MG63 (cell line): ENCODE results near the gene CLEC17A. TPM values are rescaled to one million over a fixed set of nuclear protein-coding genes. Genes with fewer than 3 reads are reported as not detected.
"Not testable (repeated sequence)": the region's sequence is repeated elsewhere in the genome, so short reads cannot be mapped to it uniquely, and the experiment has no call there.

ENCODE experiments used
- DNase-seq: peaks from one replicate; pipeline ENCODE4 v3.0.0-alpha.2; 2020
- H3K27me3 ChIP-seq: fragments of 250-450 bp; sonication (Bioruptor Pico); 2 replicates; pipeline ENCODE4 v1.5.1; 2020; ENCODE audit warnings: mild to moderate bottlenecking, moderate library complexity
- H3K36me3 ChIP-seq: fragments of 250-450 bp; sonication (Bioruptor Pico); 2 replicates; pipeline ENCODE4 v1.5.1; 2020; ENCODE audit warnings: mild to moderate bottlenecking, moderate library complexity
- H3K4me3 ChIP-seq: fragments of 250-450 bp; sonication (Bioruptor Pico); 2 replicates; pipeline ENCODE4 v1.5.1; 2020; ENCODE audit warnings: mild to moderate bottlenecking, moderate library complexity
- H3K9me3 ChIP-seq: fragments of 250-450 bp; sonication (Bioruptor Pico); 2 replicates; pipeline ENCODE4 v1.5.1; 2020; ENCODE audit warnings: mild to moderate bottlenecking, moderate library complexity
- total RNA-seq: library from RNA; depleted of rRNA; stranded (reverse); fragments of >200 nt; shearing (Covaris generic); gene quantifications from 2 replicates; pipeline ENCODE4 v1.2.3, GENCODE V29; 2014; ENCODE audit warnings: low replicate concordance

The CLEC17A gene
- total RNA-seq, 1 experiment from 2014 or later, result not detected

DNA sequence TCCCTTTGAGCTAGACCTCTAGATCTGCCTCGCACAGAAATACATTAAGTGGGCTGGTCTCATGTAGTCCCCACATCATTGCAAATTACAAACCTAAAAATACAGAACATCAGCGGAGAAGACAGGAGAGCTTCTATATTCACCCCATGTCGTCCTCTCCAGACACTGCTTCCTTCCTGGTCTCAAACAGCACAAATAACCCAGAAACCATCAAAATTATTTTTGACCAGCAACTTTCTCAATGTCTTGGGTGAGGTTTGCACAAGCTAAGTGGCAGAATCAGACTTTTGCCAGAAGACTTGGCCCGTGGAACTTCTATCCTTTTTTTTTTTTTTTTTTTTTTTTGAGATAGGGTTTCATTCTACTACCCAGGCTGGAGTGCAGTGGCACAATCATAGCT is 28.2 kb downstream of the CLEC17A start:
- no peaks in the 10 kb centered on the region for H3K27me3 ChIP-seq
- H3K36me3 ChIP-seq, result no peaks in the 10 kb centered on the region
- DNase-seq, result no peak
- H3K4me3 ChIP-seq, result no peak overlapping the region
- H3K9me3 ChIP-seq, result no peaks in the 10 kb centered on the region

GRCh38 chr19:14612242-14612641 is 29.4 kb downstream of the CLEC17A start:
- not testable (repeated sequence) for H3K9me3 ChIP-seq

DNA sequence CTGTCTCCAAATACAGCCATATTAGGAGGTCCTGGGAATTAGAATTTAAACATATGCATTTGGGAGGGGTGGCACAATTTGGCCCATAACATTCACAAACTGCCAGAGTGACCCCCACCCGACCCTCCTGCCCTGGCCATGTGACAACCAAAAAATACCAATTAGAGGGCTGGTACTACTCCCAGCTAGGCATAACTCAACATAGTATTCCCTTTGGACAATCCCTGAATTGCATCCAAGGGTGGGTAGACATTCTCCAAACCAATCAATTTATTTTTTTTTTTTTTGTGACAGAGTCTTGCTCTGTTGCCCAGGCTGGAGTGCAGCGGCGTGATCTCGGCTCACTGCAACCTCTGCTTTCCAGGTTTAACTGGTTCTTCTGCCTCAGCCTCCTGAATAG is 29.8 kb downstream of the CLEC17A start:
- H3K27me3 ChIP-seq, result no peaks in the 10 kb centered on the region
- H3K9me3 ChIP-seq, result no peaks in the 10 kb centered on the region
- DNase-seq, result no peak
- no peak overlapping the region for H3K4me3 ChIP-seq
- H3K36me3 ChIP-seq, result no peaks in the 10 kb centered on the region

More at GRCh38 chr19:14612242-14612641, 29.4 kb downstream of the CLEC17A start:
- not testable (repeated sequence) for DNase-seq, H3K4me3 ChIP-seq, H3K27me3 ChIP-seq, H3K36me3 ChIP-seq

DNA sequence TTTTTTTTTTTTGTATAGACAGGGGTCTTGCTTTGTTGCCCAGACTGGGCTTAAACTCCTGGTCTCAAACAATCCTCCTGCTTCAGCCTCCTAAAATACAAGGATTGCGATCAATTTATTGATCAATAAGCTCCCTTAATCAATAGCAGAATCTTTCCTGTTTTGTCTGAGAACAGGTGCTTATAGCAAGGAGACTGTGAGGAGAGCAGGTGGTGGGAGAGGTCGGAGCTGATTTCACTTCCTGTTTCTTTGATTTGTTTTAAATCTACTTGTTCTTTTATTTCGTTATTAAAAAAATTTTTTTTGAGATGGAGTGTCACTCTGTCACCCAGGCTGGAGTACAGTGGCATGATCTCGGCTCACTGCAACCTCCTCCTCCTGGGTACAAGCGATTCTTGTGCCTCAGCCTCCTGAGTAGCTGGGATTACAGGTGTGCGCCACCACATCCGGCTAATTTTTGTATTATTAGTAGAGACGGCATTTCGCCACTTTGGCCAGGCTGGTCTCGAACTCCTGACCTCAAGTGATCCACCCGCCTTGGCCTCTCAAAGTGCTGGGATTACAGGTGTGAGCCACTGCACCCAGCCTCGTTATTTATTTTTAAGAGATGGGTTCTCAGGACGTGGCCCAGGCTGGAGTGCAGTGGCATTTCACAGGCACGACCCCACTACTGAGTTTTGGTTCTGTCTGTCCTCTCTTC is 30.7 kb downstream of the CLEC17A start:
- not testable (repeated sequence) for H3K27me3 ChIP-seq, H3K9me3 ChIP-seq, H3K4me3 ChIP-seq, H3K36me3 ChIP-seq, DNase-seq

DNA sequence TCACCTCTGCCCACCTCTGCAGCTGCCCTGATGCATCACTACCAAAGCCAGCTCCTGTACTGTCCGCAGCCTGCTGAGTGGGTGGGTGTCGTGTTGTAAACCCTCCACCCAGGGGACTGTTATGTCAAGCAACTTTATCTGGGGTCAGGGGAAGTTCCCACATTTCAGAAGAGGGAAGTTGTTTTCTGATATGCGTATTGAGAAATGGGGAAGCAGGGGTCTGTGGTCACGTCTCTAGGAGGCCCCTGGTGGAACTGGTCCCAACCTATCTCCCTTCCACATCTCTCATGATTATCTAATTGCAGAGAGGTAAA is 31.2 kb downstream of the CLEC17A start:
- Histone ChIP-seq H3K27me3 (no peaks in the 10 kb centered on the region), H3K36me3 (no peaks in the 10 kb centered on the region), H3K9me3 (no peaks in the 10 kb centered on the region; the same call in 1 of the 2 replicates), H3K4me3 (no peak overlapping the region)
- no peak for DNase-seq

DNA sequence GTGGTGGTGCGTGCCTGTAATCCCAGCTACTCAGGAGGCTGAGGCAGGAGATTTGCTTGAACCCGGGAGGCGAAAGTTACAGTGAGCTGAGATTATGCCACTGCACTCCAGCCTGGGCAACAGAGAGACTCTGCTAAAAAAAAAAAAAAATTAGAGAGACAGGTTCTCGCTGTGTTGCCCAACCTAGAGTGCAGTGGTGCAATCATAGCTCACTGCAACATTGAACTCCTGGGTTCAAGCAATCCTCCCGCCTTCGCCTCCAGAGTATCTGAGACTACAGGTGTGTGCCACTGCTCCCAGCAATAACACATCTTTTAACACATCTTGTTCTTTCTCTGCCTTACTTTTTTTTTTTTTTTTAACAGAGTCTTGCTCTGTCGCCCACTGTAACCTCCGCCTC is 32.7 kb downstream of the CLEC17A start:
- H3K4me3 ChIP-seq, result no peak overlapping the region
- no peaks in the 10 kb centered on the region for H3K27me3 ChIP-seq
- peaks cover 8% of the 10 kb centered on the region for H3K9me3 ChIP-seq
- H3K36me3 ChIP-seq, result no peaks in the 10 kb centered on the region
- no peak for DNase-seq

- peaks cover 8% of the 10 kb centered on the region for H3K9me3 ChIP-seq
- H3K4me3 ChIP-seq, result no peak overlapping the region
- H3K36me3 ChIP-seq, result no peaks in the 10 kb centered on the region
- H3K27me3 ChIP-seq, result no peaks in the 10 kb centered on the region
- DNase-seq, result no peak
These were observed 33.5 kb downstream of the CLEC17A start for GRCh38 chr19:14616407-14616806.

DNA sequence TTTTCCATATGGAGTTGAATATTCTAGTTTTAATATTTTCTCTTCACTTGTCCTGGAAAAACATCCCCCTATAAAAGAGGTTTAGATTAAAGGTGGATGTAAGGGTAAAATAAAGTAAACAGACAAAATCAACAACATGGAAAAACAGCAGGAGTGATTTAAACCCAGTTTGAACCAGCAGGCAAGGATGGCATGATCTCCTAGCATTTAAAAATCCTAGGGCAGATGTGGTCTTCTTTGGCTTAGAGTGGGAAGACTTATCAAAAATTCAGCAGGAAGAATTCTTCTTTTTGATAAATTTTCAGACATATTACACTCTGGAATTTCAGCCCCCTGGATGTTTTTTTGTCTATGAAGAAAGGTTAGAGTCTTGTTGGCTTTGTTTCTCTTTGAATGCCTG is 36.5 kb downstream of the CLEC17A start:
- no peak overlapping the region for H3K4me3 ChIP-seq
- peaks cover 8% of the 10 kb centered on the region for H3K9me3 ChIP-seq
- DNase-seq, result no peak
- H3K27me3 ChIP-seq, result no peaks in the 10 kb centered on the region
- no peaks in the 10 kb centered on the region for H3K36me3 ChIP-seq

DNA sequence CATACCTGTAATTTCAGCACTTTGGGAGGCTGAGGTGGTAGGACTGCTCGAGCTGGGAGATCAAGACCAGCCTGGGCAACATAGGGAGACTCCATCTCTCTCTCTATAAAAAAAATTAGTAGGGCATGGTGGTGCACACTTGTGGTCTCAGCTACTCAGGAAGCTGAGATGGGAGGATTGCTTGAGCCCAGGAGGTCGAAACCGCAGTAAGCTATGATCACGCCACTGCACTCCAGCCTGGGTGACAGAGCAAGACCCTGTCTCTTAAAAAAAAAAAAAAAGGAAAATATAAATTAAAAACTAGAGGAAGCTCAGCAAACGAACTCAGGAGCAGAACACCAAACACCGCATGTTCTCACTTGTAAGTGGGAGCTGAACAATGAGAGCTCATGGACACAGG is 41.6 kb downstream of the CLEC17A start:
- H3K4me3 ChIP-seq, DNase-seq, H3K27me3 ChIP-seq, H3K9me3 ChIP-seq, H3K36me3 ChIP-seq: not testable (repeated sequence)

DNA sequence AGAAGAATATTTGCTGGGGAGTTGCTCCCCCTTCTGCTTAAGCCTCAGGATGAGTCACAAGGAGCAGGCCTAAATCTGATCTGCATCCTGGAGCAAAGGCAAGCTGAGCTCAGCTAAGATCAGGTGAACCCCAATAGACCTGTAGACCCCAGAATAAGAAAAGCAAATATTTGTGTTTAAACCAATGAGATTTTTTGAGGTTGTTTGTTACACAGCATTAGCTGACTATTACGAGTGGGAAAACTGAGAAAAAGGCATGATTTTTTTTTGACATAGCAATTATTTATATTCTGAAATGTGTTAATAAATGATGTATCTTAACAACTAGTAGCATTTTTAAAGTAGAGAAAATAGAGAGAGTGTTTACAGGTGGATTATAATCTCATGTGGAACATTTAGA is 46.7 kb downstream of the CLEC17A start:
- no peaks in the 10 kb centered on the region for H3K9me3 ChIP-seq
- H3K4me3 ChIP-seq, result no peak overlapping the region
- DNase-seq, result no peak
- H3K36me3 ChIP-seq, result no peaks in the 10 kb centered on the region
- peaks cover 7% of the 10 kb centered on the region; the same call in 1 of the 2 replicates for H3K27me3 ChIP-seq

DNA sequence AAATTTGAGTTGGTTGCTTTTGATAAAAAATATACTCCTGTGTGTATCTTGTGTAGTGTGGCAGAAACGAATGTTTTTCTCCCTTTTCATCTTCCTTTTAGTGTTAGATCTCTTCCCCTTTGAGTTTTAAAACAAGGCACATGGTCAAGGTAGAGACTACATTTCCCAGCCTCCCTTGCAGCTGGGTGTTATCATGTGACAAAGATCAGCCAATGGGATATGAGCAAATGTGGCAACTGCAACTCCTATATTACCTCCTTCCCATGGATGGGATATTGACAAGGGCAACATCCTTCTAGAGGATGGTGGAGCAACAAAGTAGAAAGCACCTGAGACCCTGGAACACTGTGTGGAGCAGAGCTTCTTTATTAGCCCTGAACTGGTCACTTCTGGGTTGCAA is 49.4 kb downstream of the CLEC17A start:
- no peaks in the 10 kb centered on the region for H3K9me3 ChIP-seq
- no peak for DNase-seq
- H3K4me3 ChIP-seq, result no peak overlapping the region
- H3K27me3 ChIP-seq, result no peaks in the 10 kb centered on the region
- no peaks in the 10 kb centered on the region for H3K36me3 ChIP-seq

GRCh38 chr19:14639536-14640277 is 56.8 kb downstream of the CLEC17A start:
- no peaks in the 10 kb centered on the region for H3K36me3 ChIP-seq

DNA sequence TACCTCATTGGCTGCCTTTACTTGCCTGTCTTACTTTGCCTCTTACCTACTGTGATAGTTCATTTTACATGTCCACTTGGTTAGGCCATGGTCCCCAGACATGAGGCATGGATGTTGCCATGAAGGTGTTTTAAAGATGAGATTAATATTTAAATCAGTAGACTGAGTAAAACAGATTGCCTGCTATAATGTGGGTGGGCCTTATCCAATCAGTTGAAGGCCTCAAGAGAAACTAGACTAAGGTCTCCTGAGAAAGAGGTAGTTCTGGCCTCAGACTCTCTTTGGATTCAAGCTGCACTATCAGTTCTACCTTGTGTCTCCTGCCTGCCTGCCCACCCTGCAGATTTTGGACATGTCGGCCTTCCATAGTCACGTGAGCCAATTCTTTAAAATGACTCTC is 65.6 kb downstream of the CLEC17A start:
- DNase-seq, result no peak
- H3K27me3 ChIP-seq, result peaks cover 14% of the 10 kb centered on the region
- no peak overlapping the region for H3K4me3 ChIP-seq
- H3K36me3 ChIP-seq, result no peaks in the 10 kb centered on the region
- no peaks in the 10 kb centered on the region for H3K9me3 ChIP-seq

More at GRCh38 chr19:14639536-14640277, 56.8 kb downstream of the CLEC17A start:
- H3K4me3 ChIP-seq, result no peak overlapping the region
- DNase-seq, result no peak
- peaks cover 5% of the 10 kb centered on the region; the same call in 1 of the 2 replicates for H3K9me3 ChIP-seq
- peaks cover 2% of the 10 kb centered on the region; the same call in 1 of the 2 replicates for H3K27me3 ChIP-seq

- no peaks in the 10 kb centered on the region for H3K36me3 ChIP-seq
- peaks cover 14% of the 10 kb centered on the region for H3K27me3 ChIP-seq
- no peak overlapping the region for H3K4me3 ChIP-seq
- H3K9me3 ChIP-seq, result no peaks in the 10 kb centered on the region
- no peak for DNase-seq
These were observed 66.1 kb downstream of the CLEC17A start for GRCh38 chr19:14649020-14649419.

- DNase-seq, result no peak
- Histone ChIP-seq H3K27me3 (peaks cover 11% of the 10 kb centered on the region), H3K9me3 (no peaks in the 10 kb centered on the region), H3K4me3 (no peak overlapping the region), H3K36me3 (no peaks in the 10 kb centered on the region)
These were observed 67.3 kb downstream of the CLEC17A start for GRCh38 chr19:14650161-14650560.

DNA sequence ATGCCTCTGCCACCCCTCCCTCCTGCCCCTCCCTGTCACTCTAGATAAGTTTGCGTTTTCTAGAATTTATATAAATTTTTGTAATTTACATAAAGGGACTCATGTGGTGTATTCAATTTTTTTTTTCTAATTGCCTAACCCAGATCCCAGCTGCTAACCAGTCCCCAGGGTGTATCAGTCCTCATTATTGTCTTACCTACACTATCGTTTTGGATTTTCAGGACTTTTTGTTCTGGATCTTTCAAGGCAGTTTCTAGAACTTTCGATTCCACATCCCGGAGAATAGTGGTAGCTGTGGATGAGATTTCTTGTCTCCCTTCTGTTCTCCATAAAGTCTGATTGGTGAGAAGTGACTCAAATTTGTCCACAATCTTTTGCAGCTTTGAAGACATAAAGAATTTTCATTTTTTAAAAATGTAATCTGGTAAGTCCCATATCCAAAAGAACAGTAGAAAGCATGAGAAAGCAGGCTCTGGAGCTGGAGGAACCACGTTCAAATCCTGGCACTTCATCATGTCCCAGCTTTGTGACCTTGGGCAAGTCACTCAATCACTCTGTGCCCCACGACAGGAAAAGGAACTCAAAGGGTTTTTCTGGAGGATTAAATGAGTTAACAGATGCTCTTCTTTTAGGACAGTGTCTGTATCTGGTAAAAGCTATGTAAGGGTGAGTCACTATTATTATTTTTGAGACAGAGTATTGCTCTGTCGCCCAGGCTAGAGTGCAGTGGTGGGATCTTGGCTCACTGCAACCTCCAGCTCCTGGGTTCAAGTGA is 72.1 kb downstream of the CLEC17A start:
- Histone ChIP-seq H3K9me3 (no peaks in the 10 kb centered on the region), H3K27me3 (peaks cover 6% of the 10 kb centered on the region; the same call in 1 of the 2 replicates)
- DNase-seq, result no peak

GRCh38 chr19:14655726-14656125 is 72.8 kb downstream of the CLEC17A start:
- Histone ChIP-seq H3K4me3 (no peak overlapping the region), H3K27me3 (peaks cover 6% of the 10 kb centered on the region; the same call in 1 of the 2 replicates), H3K9me3 (no peaks in the 10 kb centered on the region), H3K36me3 (no peaks in the 10 kb centered on the region)
- DNase-seq, result no peak

More for the DNA sequence above, 72.1 kb downstream of the CLEC17A start:
- Histone ChIP-seq H3K4me3 (no peak overlapping the region), H3K36me3 (no peaks in the 10 kb centered on the region)
